SU-DHL-6 (cell line): ENCODE measurements around the gene FOXN3.

Experiments used
- H2AFZ ChIP-seq: fragments of 200-600 bp; sonication (generic); 2 replicates; pipeline ENCODE4 v1.6.1; 2014; ENCODE audit warnings: low read depth, mild to moderate bottlenecking, moderate library complexity, mixed read lengths, antibody characterized with exemption, low read length; ENCODE audit not compliant: severe bottlenecking
- H3F3A ChIP-seq: fragments of 200-600 bp; shearing (Covaris generic); 2 replicates; pipeline ENCODE4 v1.6.0; 2016; ENCODE audit warnings: antibody characterized with exemption, mild to moderate bottlenecking; ENCODE audit not compliant: insufficient read depth
- H3K27ac ChIP-seq: fragments of 200-600 bp; sonication (generic); 2 replicates; pipeline ENCODE4 v1.5.1; 2016; ENCODE audit warnings: low read depth, mild to moderate bottlenecking, low read length, moderate library complexity, mixed read lengths
- H3K27me3 ChIP-seq: fragments of 200-600 bp; sonication (generic), shearing (Covaris generic); 2 replicates; pipeline ENCODE4 v1.6.0; 2014; ENCODE audit warnings: mild to moderate bottlenecking, low read length
- H3K36me3 ChIP-seq: fragments of 200-600 bp; sonication (generic); 2 replicates; pipeline ENCODE4 v1.6.1; 2014; ENCODE audit warnings: mild to moderate bottlenecking, low read length, mixed read lengths
- H3K4me2 ChIP-seq: fragments of 300-600, 200-600 bp; shearing (Covaris generic), sonication (generic); 2 replicates; pipeline ENCODE4 v1.6.0; 2014; ENCODE audit warnings: low read length, low read depth, mild to moderate bottlenecking; ENCODE audit not compliant: poor library complexity, severe bottlenecking
- H3K4me3 ChIP-seq: fragments of 200-600 bp; sonication (generic); 2 replicates; pipeline ENCODE4 v1.5.1; 2014; ENCODE audit warnings: antibody characterized with exemption, low read length, mild to moderate bottlenecking, mixed read lengths; ENCODE audit not compliant: insufficient read depth, poor library complexity, severe bottlenecking
- H3K79me2 ChIP-seq: fragments of 200-600 bp; sonication (generic); 2 replicates; pipeline ENCODE4 v1.6.1; 2014; ENCODE audit warnings: mild to moderate bottlenecking, low read length, moderate library complexity; ENCODE audit not compliant: insufficient read depth
- H3K9ac ChIP-seq: fragments of 200-600 bp; sonication (generic); 2 replicates; pipeline ENCODE4 v1.7.0; 2014; ENCODE audit warnings: mild to moderate bottlenecking, low read length
- H3K9me2 ChIP-seq: fragments of 200-600 bp; sonication (generic); replicated peaks from 2 replicates; pipeline ENCODE4 v1.6.1; 2014; ENCODE audit warnings: low read length; ENCODE audit not compliant: insufficient read depth
- H3K9me3 ChIP-seq: fragments of 200-600 bp; sonication (generic); 2 replicates; pipeline ENCODE4 v1.6.1; 2014; ENCODE audit warnings: low read length, mixed read lengths; ENCODE audit not compliant: insufficient read depth
- H4K20me1 ChIP-seq: fragments of 200-600 bp; sonication (generic); 2 replicates; pipeline ENCODE4 v1.6.1; 2014; ENCODE audit warnings: low read depth, mild to moderate bottlenecking, antibody characterized with exemption, low read length, moderate library complexity, mixed read lengths
- EZH2phosphoT487 ChIP-seq: fragments of 200-600 bp; sonication (generic), shearing (Covaris generic); conservative IDR thresholded peaks from 2 replicates; pipeline ENCODE4 v1.6.1; 2018; ENCODE audit warnings: mild to moderate bottlenecking, antibody characterized with exemption, low read length, moderate library complexity, mixed read lengths
- TF ChIP-seq, protein P1 (sequence below): fragments of 200-600 bp; sonication (generic); IDR thresholded peaks from one replicate; pipeline ENCODE4 v1.5.1; 2017; ENCODE audit warnings: antibody characterized with exemption, mild to moderate bottlenecking, low read length, moderate library complexity; ENCODE audit not compliant: insufficient read depth, poor library complexity, severe bottlenecking

The FOXN3 gene

DNA sequence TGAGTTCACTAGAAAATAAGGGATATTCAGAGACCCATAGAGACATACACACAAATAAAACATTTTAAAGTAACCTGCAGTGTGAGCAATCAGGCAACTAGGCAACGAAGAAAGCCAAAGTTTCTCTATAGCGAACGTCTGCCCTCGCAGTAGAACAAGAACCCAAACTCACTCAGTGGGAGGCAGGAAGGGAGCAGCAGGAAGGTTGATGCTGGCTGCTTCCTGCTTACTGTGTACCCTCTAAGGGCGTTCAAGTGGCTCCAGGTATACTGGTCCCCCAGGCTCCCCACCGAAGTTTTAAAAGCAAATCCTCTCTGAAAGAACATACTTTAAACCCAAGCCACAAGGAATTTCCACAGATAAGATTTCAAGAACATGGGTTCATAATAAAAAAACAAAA, 249.3 kb downstream of the FOXN3 start:
- no peaks in the 10 kb centered on the region for H3K27me3 ChIP-seq
- no peaks in the 10 kb centered on the region for H3K79me2 ChIP-seq
- H3K9me2 ChIP-seq, result no peaks in the 10 kb centered on the region
- no peak for TF ChIP-seq EZH2phosphoT487
- TF ChIP-seq, protein P1, sequence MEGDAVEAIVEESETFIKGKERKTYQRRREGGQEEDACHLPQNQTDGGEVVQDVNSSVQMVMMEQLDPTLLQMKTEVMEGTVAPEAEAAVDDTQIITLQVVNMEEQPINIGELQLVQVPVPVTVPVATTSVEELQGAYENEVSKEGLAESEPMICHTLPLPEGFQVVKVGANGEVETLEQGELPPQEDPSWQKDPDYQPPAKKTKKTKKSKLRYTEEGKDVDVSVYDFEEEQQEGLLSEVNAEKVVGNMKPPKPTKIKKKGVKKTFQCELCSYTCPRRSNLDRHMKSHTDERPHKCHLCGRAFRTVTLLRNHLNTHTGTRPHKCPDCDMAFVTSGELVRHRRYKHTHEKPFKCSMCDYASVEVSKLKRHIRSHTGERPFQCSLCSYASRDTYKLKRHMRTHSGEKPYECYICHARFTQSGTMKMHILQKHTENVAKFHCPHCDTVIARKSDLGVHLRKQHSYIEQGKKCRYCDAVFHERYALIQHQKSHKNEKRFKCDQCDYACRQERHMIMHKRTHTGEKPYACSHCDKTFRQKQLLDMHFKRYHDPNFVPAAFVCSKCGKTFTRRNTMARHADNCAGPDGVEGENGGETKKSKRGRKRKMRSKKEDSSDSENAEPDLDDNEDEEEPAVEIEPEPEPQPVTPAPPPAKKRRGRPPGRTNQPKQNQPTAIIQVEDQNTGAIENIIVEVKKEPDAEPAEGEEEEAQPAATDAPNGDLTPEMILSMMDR, result no peak
- peaks cover 23% of the 10 kb centered on the region; the same call in 1 of the 2 replicates for H3K36me3 ChIP-seq
- H3K27ac ChIP-seq, result no peak overlapping the region
- no peak overlapping the region for H3K9ac ChIP-seq
- no peak overlapping the region for H2AFZ ChIP-seq
- no peaks in the 10 kb centered on the region; the same call in 1 of the 2 replicates for H3K9me3 ChIP-seq
- no peaks in the 10 kb centered on the region for H3F3A ChIP-seq
- H3K4me3 ChIP-seq, result no peak overlapping the region
- no peaks in the 10 kb centered on the region for H4K20me1 ChIP-seq
- no peak overlapping the region for H3K4me2 ChIP-seq

GRCh38 chr14:89166633-89167032, 250.4 kb downstream of the FOXN3 start:
- no peak overlapping the region for H2AFZ ChIP-seq
- H3K4me2 ChIP-seq, result no peak overlapping the region
- no peaks in the 10 kb centered on the region for H3K79me2 ChIP-seq
- no peaks in the 10 kb centered on the region for H4K20me1 ChIP-seq
- no peaks in the 10 kb centered on the region for H3F3A ChIP-seq
- H3K36me3 ChIP-seq, result peaks cover 17% of the 10 kb centered on the region; the same call in 1 of the 2 replicates
- no peak overlapping the region for H3K27ac ChIP-seq
- no peak overlapping the region for H3K4me3 ChIP-seq
- H3K27me3 ChIP-seq, result no peaks in the 10 kb centered on the region
- H3K9me3 ChIP-seq, result no peaks in the 10 kb centered on the region
- no peak overlapping the region for H3K9ac ChIP-seq
- TF ChIP-seq EZH2phosphoT487, result no peak
- TF ChIP-seq, protein P1, result no peak
- H3K9me2 ChIP-seq, result no peaks in the 10 kb centered on the region

DNA sequence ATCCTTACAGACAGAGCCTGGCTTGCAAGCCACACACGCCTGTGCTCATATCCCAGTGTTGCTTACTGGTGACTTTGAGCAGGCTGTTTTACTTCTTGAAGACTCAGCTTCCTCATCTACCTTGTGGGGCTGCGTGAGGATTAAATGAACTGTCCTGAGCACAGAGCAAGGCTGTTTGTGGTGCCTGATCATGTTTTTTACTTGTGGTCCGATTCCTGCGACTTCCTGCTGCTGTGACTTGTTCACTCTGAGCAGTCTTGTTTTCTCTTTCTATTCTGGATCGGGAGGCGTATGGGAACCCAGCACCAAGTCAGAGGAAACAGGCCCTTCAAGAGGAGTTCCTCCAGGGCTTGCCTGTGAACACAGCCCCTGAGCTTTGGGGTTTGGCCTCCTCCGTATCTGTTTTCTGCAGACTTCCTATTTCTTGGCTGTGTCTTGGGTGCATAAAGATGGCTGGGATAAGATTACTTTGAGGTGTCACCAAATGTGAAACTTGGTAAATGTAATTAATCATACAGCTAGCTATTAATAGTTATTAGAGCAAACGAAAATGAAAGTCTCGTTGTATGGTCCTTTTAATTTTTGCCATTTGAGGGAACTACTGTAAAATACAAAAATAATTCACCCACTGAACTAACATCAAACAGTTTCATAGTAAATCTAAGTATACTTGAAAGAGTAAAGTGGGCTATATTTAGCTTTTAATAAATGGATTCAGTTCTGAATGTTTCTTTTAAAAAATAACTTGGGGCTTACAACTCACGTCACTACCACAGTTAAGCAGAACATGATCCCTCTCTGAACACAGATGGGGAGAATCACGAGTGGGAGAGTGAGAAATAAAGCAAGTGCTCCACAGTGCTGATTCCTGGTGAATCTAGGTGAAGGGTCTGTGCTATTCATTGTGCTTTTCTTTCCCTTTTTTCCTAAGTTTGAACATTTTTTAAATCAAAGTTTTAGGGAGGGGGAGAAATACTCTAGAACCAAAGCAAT, 251.5 kb downstream of the FOXN3 start:
- no peak for TF ChIP-seq EZH2phosphoT487
- TF ChIP-seq, protein P1, result no peak
- no peaks in the 10 kb centered on the region for H3K9me3 ChIP-seq
- no peak overlapping the region for H3K27ac ChIP-seq
- no peaks in the 10 kb centered on the region for H3F3A ChIP-seq
- no peaks in the 10 kb centered on the region for H3K79me2 ChIP-seq
- H3K9ac ChIP-seq, result no peak overlapping the region
- H3K9me2 ChIP-seq, result no peaks in the 10 kb centered on the region
- no peak overlapping the region for H2AFZ ChIP-seq
- H4K20me1 ChIP-seq, result no peaks in the 10 kb centered on the region
- H3K4me3 ChIP-seq, result no peak overlapping the region
- peak overlapping the region; percentile 21 for H3K4me2 ChIP-seq
- H3K27me3 ChIP-seq, result no peaks in the 10 kb centered on the region
- H3K36me3 ChIP-seq, result peaks cover 13% of the 10 kb centered on the region; the same call in 1 of the 2 replicates
